Vagina (tissue), 2 donors: Measurements from ENCODE around the gene MRPS15.

Experiments used
- POLR2A ChIP-seq, 2 donors: fragments of 450-650 bp; IDR thresholded peaks; one replicate each; pipeline ENCODE4 v1.6.1; 2017; ENCODE audit warnings: antibody characterized with exemption in 2 of 2, mild to moderate bottlenecking in 2 of 2, moderate library complexity in 2 of 2
- POLR2AphosphoS5 ChIP-seq, 2 donors: sonication (generic); formaldehyde crosslinking; IDR thresholded peaks; one replicate each; pipeline ENCODE4 v1.9.0; 2017; ENCODE audit warnings: antibody characterized with exemption in 2 of 2, mild to moderate bottlenecking in 2 of 2, low read depth in 1 of 2; ENCODE audit not compliant: insufficient read depth in 1 of 2
- TF ChIP-seq, protein P1 (sequence below), 3 experiments: fragments of 450-650 bp in 2 of 3; fragments of 200-600 bp in 1 of 3; sonication (generic) in 1 of 3; IDR thresholded peaks; one replicate each; pipeline ENCODE4 v1.5.1; 2017 to 2019; ENCODE audit warnings: antibody characterized with exemption in 3 of 3, mild to moderate bottlenecking in 2 of 3, moderate library complexity in 2 of 3

- TF ChIP-seq POLR2A (IDR thresholded peaks at IDR 0.05) = no peak
- TF ChIP-seq, protein P1, sequence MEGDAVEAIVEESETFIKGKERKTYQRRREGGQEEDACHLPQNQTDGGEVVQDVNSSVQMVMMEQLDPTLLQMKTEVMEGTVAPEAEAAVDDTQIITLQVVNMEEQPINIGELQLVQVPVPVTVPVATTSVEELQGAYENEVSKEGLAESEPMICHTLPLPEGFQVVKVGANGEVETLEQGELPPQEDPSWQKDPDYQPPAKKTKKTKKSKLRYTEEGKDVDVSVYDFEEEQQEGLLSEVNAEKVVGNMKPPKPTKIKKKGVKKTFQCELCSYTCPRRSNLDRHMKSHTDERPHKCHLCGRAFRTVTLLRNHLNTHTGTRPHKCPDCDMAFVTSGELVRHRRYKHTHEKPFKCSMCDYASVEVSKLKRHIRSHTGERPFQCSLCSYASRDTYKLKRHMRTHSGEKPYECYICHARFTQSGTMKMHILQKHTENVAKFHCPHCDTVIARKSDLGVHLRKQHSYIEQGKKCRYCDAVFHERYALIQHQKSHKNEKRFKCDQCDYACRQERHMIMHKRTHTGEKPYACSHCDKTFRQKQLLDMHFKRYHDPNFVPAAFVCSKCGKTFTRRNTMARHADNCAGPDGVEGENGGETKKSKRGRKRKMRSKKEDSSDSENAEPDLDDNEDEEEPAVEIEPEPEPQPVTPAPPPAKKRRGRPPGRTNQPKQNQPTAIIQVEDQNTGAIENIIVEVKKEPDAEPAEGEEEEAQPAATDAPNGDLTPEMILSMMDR (IDR thresholded peaks at IDR 0.05) = no peak
- no peak for TF ChIP-seq POLR2AphosphoS5 (IDR thresholded peaks at IDR 0.05; ENCODE audit: insufficient read depth in 1 of 2, low read depth in 1 of 2)
Observed at GRCh38 chr1:36415661-36416326, 48.4 kb downstream of the MRPS15 start.
